Type B pancreatic cell (in vitro differentiated cells): ENCODE measurements around the gene SWI5. TPM values are rescaled to one million over a fixed set of nuclear protein-coding genes. Genes with fewer than 3 reads are reported as not detected.
A peak's percentile ranks its signal among the peaks of the same experiment; 100 is the strongest.
"Not testable (repeated sequence)": the region's sequence is repeated elsewhere in the genome, so short reads cannot be mapped to it uniquely, and the experiment has no call there.

Source experiments
- DNase-seq: peaks from one replicate; pipeline ENCODE4 v3.0.0; 2021; ENCODE audit warnings: mixed read lengths; ENCODE audit not compliant: unreplicated experiment; ENCODE audit errors: extremely low spot score
- H3K27ac Mint-ChIP-seq: 2 replicates; pipeline ENCODE4 v1.8.0; 2021; ENCODE audit warnings: mild to moderate bottlenecking, mixed read lengths
- H3K27me3 Mint-ChIP-seq: 2 replicates; pipeline ENCODE4 v1.8.0; 2021; ENCODE audit warnings: mixed read lengths
- H3K36me3 Mint-ChIP-seq: 2 replicates; pipeline ENCODE4 v1.8.0; 2021; ENCODE audit warnings: mixed read lengths
- H3K4me1 Mint-ChIP-seq: one replicate; pipeline ENCODE4 v1.8.0; 2021; ENCODE audit warnings: mixed read lengths; ENCODE audit not compliant: unreplicated experiment
- H3K4me3 Mint-ChIP-seq: 2 replicates; pipeline ENCODE4 v1.8.0; 2021; ENCODE audit warnings: mild to moderate bottlenecking, mixed read lengths
- H3K9me3 Mint-ChIP-seq: 2 replicates; pipeline ENCODE4 v1.8.0; 2021; ENCODE audit warnings: mixed read lengths
- total RNA-seq: library from RNA; stranded (reverse); gene quantifications from 2 replicates; pipeline ENCODE4 v1.2.1, GENCODE V29; 2021; ENCODE audit warnings: low replicate concordance
- TF ChIP-seq, protein P1 (sequence below): fragments of 200-600 bp; sonication (generic); conservative IDR thresholded peaks from 2 replicates; pipeline ENCODE4 v1.5.0; 2021; ENCODE audit warnings: antibody characterized with exemption, mild to moderate bottlenecking

Gene SWI5
- total RNA-seq, 1 donor from 2014 or later: 23.0 TPM

DNA sequence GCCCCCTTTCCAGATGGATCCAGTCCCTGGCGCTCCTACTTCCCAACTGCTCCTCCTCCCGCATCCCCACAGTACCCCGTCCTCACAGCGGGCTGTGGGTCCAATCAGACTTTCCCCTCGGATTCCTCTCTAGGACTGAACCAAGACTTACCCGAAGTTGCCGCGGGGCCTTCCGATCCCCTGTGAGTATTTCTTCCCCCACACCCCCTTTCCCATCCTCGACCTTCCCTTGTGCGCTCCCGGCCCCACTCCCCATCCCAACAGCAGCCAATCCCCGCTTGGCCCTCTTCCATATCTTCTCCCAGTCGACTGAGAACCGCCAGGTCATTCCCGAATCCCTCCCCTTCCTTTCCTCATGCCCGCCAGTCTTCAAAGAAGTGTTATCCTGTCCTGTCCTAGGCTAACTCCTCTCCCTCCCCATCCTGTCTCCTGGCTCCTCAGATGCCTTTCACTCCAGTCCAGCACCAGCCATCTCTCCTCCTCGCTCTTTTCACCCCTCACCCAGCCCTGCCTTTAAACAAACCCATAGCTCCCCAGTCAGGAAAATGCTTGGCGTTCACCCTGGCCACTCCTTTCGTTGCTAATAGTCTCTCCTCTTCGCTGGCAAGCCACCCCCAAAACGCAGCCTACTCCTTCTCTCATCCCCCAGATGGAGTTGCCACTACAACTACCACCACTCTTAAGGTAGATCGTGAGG is 646 bp downstream of the SWI5 start:
- H3K4me1 Mint-ChIP-seq: peaks cover 32% of the 10 kb centered on the region
- DNase-seq: no peak
- TF ChIP-seq, protein P1, sequence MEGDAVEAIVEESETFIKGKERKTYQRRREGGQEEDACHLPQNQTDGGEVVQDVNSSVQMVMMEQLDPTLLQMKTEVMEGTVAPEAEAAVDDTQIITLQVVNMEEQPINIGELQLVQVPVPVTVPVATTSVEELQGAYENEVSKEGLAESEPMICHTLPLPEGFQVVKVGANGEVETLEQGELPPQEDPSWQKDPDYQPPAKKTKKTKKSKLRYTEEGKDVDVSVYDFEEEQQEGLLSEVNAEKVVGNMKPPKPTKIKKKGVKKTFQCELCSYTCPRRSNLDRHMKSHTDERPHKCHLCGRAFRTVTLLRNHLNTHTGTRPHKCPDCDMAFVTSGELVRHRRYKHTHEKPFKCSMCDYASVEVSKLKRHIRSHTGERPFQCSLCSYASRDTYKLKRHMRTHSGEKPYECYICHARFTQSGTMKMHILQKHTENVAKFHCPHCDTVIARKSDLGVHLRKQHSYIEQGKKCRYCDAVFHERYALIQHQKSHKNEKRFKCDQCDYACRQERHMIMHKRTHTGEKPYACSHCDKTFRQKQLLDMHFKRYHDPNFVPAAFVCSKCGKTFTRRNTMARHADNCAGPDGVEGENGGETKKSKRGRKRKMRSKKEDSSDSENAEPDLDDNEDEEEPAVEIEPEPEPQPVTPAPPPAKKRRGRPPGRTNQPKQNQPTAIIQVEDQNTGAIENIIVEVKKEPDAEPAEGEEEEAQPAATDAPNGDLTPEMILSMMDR: no peak
- H3K27me3 Mint-ChIP-seq: no peaks in the 10 kb centered on the region
- H3K9me3 Mint-ChIP-seq: no peaks in the 10 kb centered on the region
- H3K36me3 Mint-ChIP-seq: peaks cover 15% of the 10 kb centered on the region
- H3K27ac Mint-ChIP-seq: peak overlapping the region; percentile 85
- peak overlapping the region; percentile 94 for H3K4me3 Mint-ChIP-seq

DNA sequence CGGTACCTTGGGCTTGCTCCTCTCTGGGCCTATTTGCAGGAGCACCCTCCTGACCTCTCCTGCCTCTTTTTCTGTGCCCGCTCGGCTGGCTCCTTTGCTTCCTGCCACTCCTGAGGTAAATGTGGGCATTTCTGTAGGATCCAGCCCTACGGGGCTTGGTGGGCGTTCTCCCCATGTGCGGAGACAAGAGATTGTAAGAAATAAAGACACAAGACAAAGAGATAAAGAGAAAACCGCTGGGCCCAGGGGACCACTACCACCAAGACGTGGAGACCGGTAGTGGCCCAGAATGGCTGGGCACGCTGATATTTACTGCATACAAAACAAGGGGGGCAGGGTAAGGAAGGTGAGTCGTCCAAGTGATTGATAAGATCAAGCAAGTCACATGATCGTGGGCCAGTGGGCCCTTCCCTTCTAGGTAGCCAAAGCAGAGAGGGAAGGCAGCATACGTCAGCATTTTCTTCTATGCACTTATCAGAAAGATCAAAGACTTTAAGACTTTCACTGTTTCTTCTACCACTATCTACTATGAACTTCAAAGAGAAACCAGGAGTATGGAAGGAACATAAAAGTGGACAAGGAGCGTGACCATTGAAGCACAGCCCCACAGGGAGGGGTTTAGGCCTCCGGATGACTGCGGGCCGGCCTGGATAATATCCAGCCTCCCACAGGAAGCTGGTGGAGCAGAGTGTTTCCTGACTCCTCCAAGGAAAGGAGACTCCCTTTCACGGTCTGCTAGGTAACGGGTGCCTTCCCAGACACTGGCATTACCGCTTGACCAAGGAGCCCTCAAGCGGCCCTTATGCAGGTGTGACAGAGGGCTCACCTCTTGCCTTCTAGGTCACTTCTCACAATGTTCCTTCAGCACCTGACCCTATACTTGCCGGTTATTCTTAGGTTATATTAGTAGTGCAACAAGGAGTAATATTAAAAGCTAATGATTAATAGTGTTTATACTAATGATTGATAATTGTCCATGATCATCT is 3.3 kb downstream of the SWI5 start:
- H3K27me3 Mint-ChIP-seq, H3K27ac Mint-ChIP-seq, H3K9me3 Mint-ChIP-seq, DNase-seq: not testable (repeated sequence)
- Mint-ChIP-seq H3K4me1 (peaks cover 26% of the 10 kb centered on the region), H3K36me3 (peaks cover 10% of the 10 kb centered on the region), H3K4me3 (peak overlapping the region; percentile 76)

DNA sequence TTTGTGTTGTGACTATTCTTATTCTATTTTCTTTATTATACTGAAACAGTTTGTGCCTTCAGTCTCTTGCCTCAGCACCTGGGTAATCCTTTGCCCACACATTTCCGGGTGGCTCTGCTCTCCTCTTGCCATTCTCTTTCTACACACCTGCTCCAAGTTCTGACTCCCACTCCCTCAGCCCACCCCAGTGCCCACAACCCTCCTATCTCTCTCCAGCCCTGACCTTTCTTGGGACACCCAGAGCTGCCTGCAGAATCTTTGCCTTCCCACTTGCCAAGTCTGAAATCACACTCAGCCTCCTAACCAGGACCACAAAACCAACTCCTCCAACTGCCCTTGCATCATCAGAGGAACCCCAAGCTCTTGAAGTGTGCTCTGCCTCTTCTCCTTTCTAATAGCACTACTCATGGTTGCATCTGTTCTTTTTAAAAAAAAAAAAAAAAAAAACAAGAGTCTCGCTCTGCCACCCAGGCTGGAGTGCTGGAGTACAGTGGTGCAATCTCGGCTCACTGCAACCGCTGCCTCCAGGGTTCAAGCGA is 4.1 kb downstream of the SWI5 start:
- Mint-ChIP-seq H3K36me3 (peaks cover 6% of the 10 kb centered on the region), H3K27ac (no peak overlapping the region), H3K27me3 (no peaks in the 10 kb centered on the region), H3K9me3 (no peaks in the 10 kb centered on the region), H3K4me3 (no peak overlapping the region), H3K4me1 (peaks cover 21% of the 10 kb centered on the region)
- TF ChIP-seq, protein P1: no peak
- DNase-seq: no peak

DNA sequence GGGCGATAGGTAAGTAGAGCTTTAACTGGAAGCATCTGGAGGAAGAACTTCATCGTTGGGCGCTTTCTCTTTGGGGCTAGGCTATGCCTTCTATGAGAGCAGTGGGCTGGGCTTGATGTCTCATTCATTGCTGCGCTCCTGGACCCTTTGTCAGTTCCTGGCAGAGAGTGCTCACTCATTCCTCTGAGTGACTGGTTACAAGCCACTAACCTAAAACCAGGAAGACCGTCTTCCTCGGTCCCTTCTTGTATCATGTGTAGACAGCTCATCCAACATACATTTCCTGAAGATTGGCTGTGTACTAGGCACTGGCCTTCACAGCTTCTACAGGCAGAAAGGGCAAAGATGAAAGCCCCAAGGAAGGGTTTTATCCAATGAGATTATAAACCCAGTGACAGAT is 6.4 kb downstream of the SWI5 start:
- DNase-seq: no peak
- H3K36me3 Mint-ChIP-seq: peaks cover 6% of the 10 kb centered on the region
- H3K4me1 Mint-ChIP-seq: peaks cover 12% of the 10 kb centered on the region
- TF ChIP-seq, protein P1: no peak
- no peak overlapping the region for H3K27ac Mint-ChIP-seq
- no peak overlapping the region for H3K4me3 Mint-ChIP-seq
- no peaks in the 10 kb centered on the region for H3K27me3 Mint-ChIP-seq
- no peaks in the 10 kb centered on the region for H3K9me3 Mint-ChIP-seq

DNA sequence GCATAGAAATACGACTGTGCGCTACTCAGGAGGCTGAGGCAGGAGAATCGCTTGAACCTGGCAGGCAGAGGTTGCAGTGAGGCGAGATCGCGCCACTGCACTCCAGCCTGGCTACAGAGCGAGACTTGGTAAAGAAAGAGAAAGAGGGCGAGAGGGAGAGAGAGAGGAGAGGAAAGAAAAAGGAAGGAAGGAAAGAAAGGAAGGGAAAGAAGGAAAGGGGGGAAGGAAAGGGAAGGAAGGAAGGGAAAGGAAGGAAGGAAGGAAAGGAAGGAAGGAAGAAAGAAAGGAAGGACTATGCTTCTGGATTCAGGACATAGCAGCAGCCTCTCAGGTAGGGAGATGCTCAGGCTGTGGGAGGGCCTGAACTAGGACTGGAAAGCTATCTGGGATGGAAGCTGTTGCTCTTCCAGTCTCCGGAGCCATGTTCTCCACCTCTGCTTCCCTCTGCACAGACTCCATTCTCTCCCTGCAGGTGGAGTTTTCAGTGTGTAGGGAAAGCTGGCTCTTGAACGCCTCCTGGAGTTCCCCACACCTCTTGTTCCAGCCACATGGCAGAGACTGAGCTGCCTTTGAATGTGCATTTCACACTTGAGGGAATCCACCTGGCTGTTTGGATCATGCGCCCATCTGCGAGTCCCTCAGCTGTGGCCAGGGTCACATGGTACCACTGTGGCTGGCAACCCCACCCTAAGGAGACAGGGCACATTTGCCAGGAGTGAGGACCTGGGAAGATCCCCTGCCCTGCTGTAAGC is 9.1 kb downstream of the SWI5 start:
- Mint-ChIP-seq H3K36me3 (peaks cover 8% of the 10 kb centered on the region), H3K9me3 (no peaks in the 10 kb centered on the region), H3K4me3 (no peak overlapping the region), H3K27me3 (no peaks in the 10 kb centered on the region), H3K27ac (no peak overlapping the region), H3K4me1 (no peaks in the 10 kb centered on the region)
- TF ChIP-seq, protein P1: no peak
- DNase-seq: no peak
